H1 (cell line): ENCODE measurements around the gene CYP27B1. TPM values are rescaled to one million over a fixed set of nuclear protein-coding genes. Genes with fewer than 3 reads are reported as not detected.

ENCODE experiments used
- CTCF ChIA-PET: fragments of 300-600 bp; sonication (Branson Sonifier 250); formaldehyde crosslinking; loops from one replicate; lab custom pipeline; 2021; ENCODE audit not compliant: partially characterized antibody; lab: Charles Lee
- POLR2A ChIA-PET: fragments of 300-600 bp; sonication (Branson Sonifier 250); formaldehyde crosslinking; loops from one replicate; lab custom pipeline; 2021; ENCODE audit warnings: inconsistent platforms; ENCODE audit not compliant: partially characterized antibody; lab: Charles Lee
- DNase-seq, 2 experiments: peaks; one replicate each; pipeline versions ENCODE4 v3.0.0 to v3.0.0-alpha.2; 2010 to 2022; ENCODE audit warnings: low spot score in 2 of 2, low read depth in 1 of 2, mixed read lengths in 1 of 2
- FAIRE-seq: peaks from 2 replicates; lab custom pipeline; 2011; peaks lifted over from hg19 to GRCh38; lab: Jason Lieb, UNC
- H2AFZ ChIP-seq: 2 replicates; pipeline ENCODE4 v1.8.1; 2012; ENCODE audit warnings: low read length, inconsistent platforms
- H2AK5ac ChIP-seq: 2 replicates; pipeline ENCODE4 v1.6.1; 2013; ENCODE audit warnings: low read depth, low read length
- H2BK120ac ChIP-seq: replicated peaks from 2 replicates; pipeline ENCODE3; 2013; ENCODE audit warnings: low read depth, low read length, inconsistent platforms
- H2BK12ac ChIP-seq: 2 replicates; pipeline ENCODE4 v1.6.1; 2013; ENCODE audit warnings: low read depth, low read length
- H2BK15ac ChIP-seq: 2 replicates; pipeline ENCODE4 v1.6.1; 2013; ENCODE audit warnings: low read length
- H2BK20ac ChIP-seq: 2 replicates; pipeline ENCODE4 v1.6.1; 2013; ENCODE audit warnings: low read length
- H2BK5ac ChIP-seq: 2 replicates; pipeline ENCODE4 v1.6.1; 2013; ENCODE audit warnings: low read depth, low read length
- H3K14ac ChIP-seq: 2 replicates; pipeline ENCODE4 v1.6.1; 2013; ENCODE audit warnings: inconsistent platforms; ENCODE audit not compliant: insufficient read length
- H3K18ac ChIP-seq: 2 replicates; pipeline ENCODE4 v1.6.1; 2013; ENCODE audit warnings: low read length; ENCODE audit errors: extremely low read depth
- H3K23ac ChIP-seq: 2 replicates; pipeline ENCODE4 v1.6.1; 2013; ENCODE audit warnings: inconsistent platforms; ENCODE audit not compliant: insufficient read length
- H3K23me2 ChIP-seq: 2 replicates; pipeline ENCODE4 v1.6.1; 2013; ENCODE audit warnings: low read depth, low read length
- H3K27ac ChIP-seq: 2 replicates; pipeline ENCODE4 v1.6.1; 2011; ENCODE audit warnings: low read depth, low read length, inconsistent platforms
- H3K27me3 ChIP-seq, 4 experiments: replicated peaks in 1 of 4; 1 replicate in 1 of 4; 2 replicates in 3 of 4; pipeline versions ENCODE4 v1.6.1 to v1.8.1; 2011 to 2013; ENCODE audit warnings: low read length in 3 of 4, mild to moderate bottlenecking in 3 of 4, inconsistent platforms in 2 of 4, mixed read lengths in 2 of 4, moderate library complexity in 1 of 4; ENCODE audit not compliant: control insufficient read depth in 3 of 4, insufficient read depth in 3 of 4; ENCODE audit errors: extremely low read depth in 1 of 4
- H3K36me3 ChIP-seq, 4 experiments: 2 replicates each; pipeline versions ENCODE4 v1.6.1 to v1.8.1; 2011 to 2013; ENCODE audit warnings: mild to moderate bottlenecking in 4 of 4, low read length in 3 of 4, moderate library complexity in 2 of 4, control low read depth in 1 of 4, inconsistent platforms in 1 of 4; ENCODE audit not compliant: insufficient read depth in 4 of 4, control insufficient read depth in 2 of 4
- H3K4ac ChIP-seq: replicated peaks from 2 replicates; pipeline ENCODE3; 2013; ENCODE audit warnings: low read length, low read depth, mixed read lengths, inconsistent platforms; ENCODE audit not compliant: insufficient read length
- H3K4me1 ChIP-seq, 4 experiments: replicated peaks in 1 of 4; 1 replicate in 1 of 4; 2 replicates in 3 of 4; pipeline versions ENCODE4 v1.6.1 to v1.8.1; 2011 to 2013; ENCODE audit warnings: low read length in 3 of 4, inconsistent platforms in 2 of 4, mixed read lengths in 1 of 4; ENCODE audit not compliant: insufficient read depth in 4 of 4, control insufficient read depth in 3 of 4
- H3K4me2 ChIP-seq, 2 experiments: 2 replicates each; pipeline versions ENCODE4 v1.6.1 to v1.8.1; 2011 to 2013; ENCODE audit warnings: low read depth in 2 of 2, low read length in 2 of 2, control low read depth in 1 of 2, inconsistent platforms in 1 of 2, mild to moderate bottlenecking in 1 of 2; ENCODE audit not compliant: insufficient read depth in 1 of 2
- H3K4me3 ChIP-seq, 4 experiments: fragments of 200-600, 300-600 bp in 1 of 4; sonication (generic), shearing (Covaris generic), sonication (Bioruptor Twin) in 1 of 4; 2 replicates each; pipeline versions ENCODE4 v1.5.1 to v1.8.1; 2011 to 2016; ENCODE audit warnings: low read length in 4 of 4, low read depth in 3 of 4, control low read depth in 2 of 4, inconsistent platforms in 2 of 4, mild to moderate bottlenecking in 2 of 4, mixed read lengths in 1 of 4, moderate library complexity in 1 of 4; ENCODE audit not compliant: insufficient read depth in 2 of 4; ENCODE audit errors: extremely low read depth in 1 of 4
- H3K56ac ChIP-seq: replicated peaks from 2 replicates; pipeline ENCODE3; 2013; ENCODE audit warnings: low read depth, mild to moderate bottlenecking, mixed read lengths, low read length, inconsistent platforms; ENCODE audit not compliant: insufficient read length
- H3K79me1 ChIP-seq: 2 replicates; pipeline ENCODE4 v1.6.1; 2013; ENCODE audit warnings: low read depth, low read length, control low read depth
- H3K79me2 ChIP-seq, 2 experiments: 2 replicates each; pipeline versions ENCODE4 v1.6.1 to v1.8.1; 2012 to 2013; ENCODE audit warnings: low read length in 2 of 2, mild to moderate bottlenecking in 2 of 2, inconsistent platforms in 1 of 2; ENCODE audit not compliant: insufficient read depth in 2 of 2, control insufficient read depth in 1 of 2
- H3K9ac ChIP-seq, 4 experiments: replicated peaks in 1 of 4; 1 replicate in 1 of 4; 2 replicates in 3 of 4; pipeline versions ENCODE4 v1.6.1 to v1.8.1; 2011 to 2013; ENCODE audit warnings: low read depth in 3 of 4, low read length in 3 of 4, control low read depth in 2 of 4, mild to moderate bottlenecking in 2 of 4, moderate library complexity in 2 of 4, inconsistent platforms in 1 of 4; ENCODE audit errors: extremely low read depth in 1 of 4
- H3K9me3 ChIP-seq, 2 experiments: 2 replicates each; pipeline versions ENCODE4 v1.6.1 to v1.8.1; 2012 to 2013; ENCODE audit warnings: mild to moderate bottlenecking in 2 of 2, moderate library complexity in 2 of 2, control low read depth in 1 of 2, inconsistent platforms in 1 of 2, low read depth in 1 of 2, low read length in 1 of 2, mixed read lengths in 1 of 2; ENCODE audit not compliant: insufficient read depth in 2 of 2
- H4K20me1 ChIP-seq, 2 experiments: replicated peaks in 1 of 2; 2 replicates each; pipeline versions ENCODE3 to v1.8.1; 2011 to 2013; ENCODE audit warnings: inconsistent platforms in 2 of 2, low read length in 2 of 2, mild to moderate bottlenecking in 1 of 2; ENCODE audit not compliant: insufficient read depth in 2 of 2, control insufficient read depth in 1 of 2
- H4K5ac ChIP-seq: 2 replicates; pipeline ENCODE4 v1.6.1; 2013; ENCODE audit warnings: low read length, low read depth, mixed read lengths, inconsistent platforms; ENCODE audit not compliant: insufficient read length
- H4K8ac ChIP-seq: 2 replicates; pipeline ENCODE4 v1.8.0; 2013; ENCODE audit warnings: mild to moderate bottlenecking, moderate library complexity, low read length, inconsistent platforms; ENCODE audit not compliant: insufficient read depth; ENCODE audit errors: extremely low read depth
- H4K91ac ChIP-seq: replicated peaks from 2 replicates; pipeline ENCODE3; 2013; ENCODE audit warnings: low read length, mixed read lengths, inconsistent platforms; ENCODE audit not compliant: insufficient read length
- WGBS, 2 experiments: shearing (Covaris generic) in 1 of 2; methylation state at CpG; one replicate each; pipeline versions ENCODE4 v1.1.6 to v1.1.7; 2013 to 2015; ENCODE audit warnings: low lambda C conversion rate in 2 of 2, mixed read lengths in 2 of 2, inconsistent platforms in 1 of 2, low coverage in 1 of 2, missing lambda C conversion rate in 1 of 2; ENCODE audit not compliant: insufficient replicate concordance in 2 of 2, insufficient coverage in 1 of 2, insufficient read length in 1 of 2; ENCODE audit errors: extremely low coverage in 1 of 2, missing lambda C conversion rate in 1 of 2; 5-methylcytosine and 5-hydroxymethylcytosine counted together
- polyA plus RNA-seq, 7 experiments: library from polyadenylated mRNA; depleted of rRNA in 3 of 7; stranded (reverse) in 5 of 7; unstranded in 2 of 7; fragments of >200 nt in 5 of 7; fragments of 200-250 nt in 2 of 7; gene quantifications; 1 replicate in 5 of 7; 2 replicates in 1 of 7; 4 replicates in 1 of 7; pipeline versions ENCODE4 v1.2.1 to v1.2.3, GENCODE V29; 2011 to 2013; ENCODE audit warnings: missing spikeins in 2 of 7, mixed read lengths in 2 of 7
- total RNA-seq: library from RNA; stranded (reverse); fragmentation: NEBNext Ultra II Directional; extraction: Animal tissue kit (Norgen Biotek cat#: 25700); gene quantifications from 2 replicates; pipeline ENCODE4 v1.2.1, GENCODE V29; 2021

Gene CYP27B1
- total and polyA plus RNA-seq, 2 of the 8 experiments (the other 6 are each of a cell fraction or from before 2014, with no cell fraction given): 2.9 to 3.3 TPM

DNA sequence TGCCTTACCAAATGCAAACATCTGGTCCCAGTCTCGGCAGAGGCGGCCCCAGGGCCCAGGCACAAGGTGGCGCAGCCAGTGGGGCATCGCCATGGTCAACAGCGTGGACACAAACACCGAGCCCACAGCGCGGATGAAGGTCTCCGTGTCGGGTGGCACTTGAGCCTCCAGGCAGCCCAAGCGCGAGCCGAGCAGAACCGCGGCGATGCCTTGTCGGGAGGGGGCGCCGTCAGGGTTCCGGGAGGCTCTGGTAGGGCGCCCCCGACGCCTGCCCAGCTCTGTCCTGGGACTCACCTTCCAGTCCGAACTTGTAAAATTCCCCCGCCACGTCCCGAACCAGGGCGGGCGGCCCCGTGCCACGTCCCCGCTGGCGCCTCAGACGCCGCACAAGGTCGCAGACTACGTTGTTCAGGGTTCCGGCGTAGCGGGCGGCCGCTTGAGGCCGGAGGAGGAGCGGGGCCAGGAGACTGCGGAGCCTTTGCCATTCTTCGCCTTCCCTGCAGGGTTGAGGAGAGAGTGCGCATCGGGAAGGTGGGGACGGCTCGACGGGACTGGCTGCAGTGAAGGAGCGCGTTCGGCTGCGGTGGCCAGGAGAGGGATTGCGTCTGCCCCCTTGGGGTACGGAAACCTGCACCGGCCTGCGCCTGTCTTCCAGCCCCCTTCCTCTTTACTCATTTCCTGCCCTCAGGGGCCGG is 1.7 kb downstream of the CYP27B1 start:
- 5% methylated on average over 58 of the region's 60 CpGs; no CpG with 5 or more reads in 1 of the 2 experiments for WGBS, 2 experiments
- Histone ChIP-seq H3K79me1 (no peaks in the 10 kb centered on the region), H3K56ac (no peak overlapping the region), H3K36me3 (peaks cover 11 to 13% (median 12%) of the 10 kb centered on the region in 4 experiments; a peak in 7 of 8 replicates), H3K23ac (no peak overlapping the region), H2BK15ac (peak overlapping the region; percentile 98; the same call in 1 of the 2 replicates), H3K79me2 (no peaks in the 10 kb centered on the region), H2AK5ac (0 out of 2 replicates have a peak overlapping the region, but pooled peaks have one; percentile 8), H3K4me3 (peak overlapping the region; percentile 39 to 66 (median 64)), H2BK5ac (no peak overlapping the region), H3K9ac (peak overlapping the region in 3 of 4 experiments; percentile 26 to 33 (median 30); a peak in 2 of 7 replicates), H4K20me1 (peaks cover 0 to 4% of the 10 kb centered on the region in 2 experiments), H4K8ac (peak overlapping the region; percentile 39; the same call in 1 of the 2 replicates), H2BK20ac (no peak overlapping the region), H3K27me3 (peaks cover 22 to 39% (median 37%) of the 10 kb centered on the region in 4 experiments), H2BK120ac (no peak overlapping the region), H2BK12ac (peak overlapping the region; percentile 89; the same call in 1 of the 2 replicates), H3K4me1 (peaks cover 13 to 22% (median 19%) of the 10 kb centered on the region in 4 experiments), H3K4ac (peak overlapping the region; percentile 61), H3K14ac (no peak overlapping the region), H2AFZ (peak overlapping the region; percentile 91), H4K5ac (no peak overlapping the region), H3K9me3 (no peaks in the 10 kb centered on the region), H3K27ac (no peak overlapping the region), H3K23me2 (peaks cover 23% of the 10 kb centered on the region), H3K18ac (peak overlapping the region; percentile 85), H3K4me2 (peak overlapping the region; percentile 87 to 96), H4K91ac (peak overlapping the region; percentile 87)
- DNase-seq (peak in 1 of 2 experiments; percentile 80), FAIRE-seq (no peak)
- ChIA-PET POLR2A (interaction anchor here (0.7 to 5.3 kb wide), 14 partner anchors 9 to 79 kb away, joined by 3 to 35 read pairs (median 4); partner anchors contain the start of genes CDK4, MARCHF9, TSFM and TSPAN31), CTCF (interaction anchor here (0.9 to 3.9 kb wide), 6 partner anchors 8 to 182 kb away, joined by 3 to 40 read pairs (median 4); no protein-coding TSS in a partner anchor)
